Measurements from ENCODE around the gene KRTAP5-9.
"Not testable (repeated sequence)": the region's sequence is repeated elsewhere in the genome, so short reads cannot be mapped to it uniquely, and the experiment has no call there.

The KRTAP5-9 gene

GRCh38 chr11:71588314-71588713 is 40.1 kb downstream of the KRTAP5-9 start:
- not testable (repeated sequence) for FAIRE-seq

GRCh38 chr11:71588822-71589545 is 40.8 kb downstream of the KRTAP5-9 start:
- FAIRE-seq = not testable (repeated sequence)

DNA sequence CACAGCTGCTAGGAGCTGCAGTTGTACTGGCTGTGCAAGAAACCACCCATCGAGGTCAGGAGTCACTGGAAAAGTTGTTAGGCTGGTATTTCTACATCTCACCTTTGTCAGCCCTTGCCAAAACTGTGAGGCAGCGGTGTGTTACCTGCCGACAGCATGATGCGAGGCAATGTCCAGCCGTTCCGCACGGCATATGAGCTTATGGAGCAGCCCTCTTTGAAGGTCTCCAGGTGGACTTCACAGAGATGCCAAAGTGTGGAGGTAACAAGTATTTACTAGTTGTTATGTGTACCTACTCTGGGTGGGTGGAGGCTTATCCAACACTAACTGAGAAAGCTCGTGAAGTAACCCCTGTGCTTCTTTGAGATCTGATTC is 41.3 kb downstream of the KRTAP5-9 start:
- FAIRE-seq = not testable (repeated sequence)

Data from TTC549 (cell line).